ENCODE results near the gene EFNA1. TPM values are rescaled to one million over a fixed set of nuclear protein-coding genes. Genes with fewer than 3 reads are reported as not detected.

The EFNA1 gene
- total and polyA plus RNA-seq, 2 of the 13 experiments (the other 11 are each of a cell fraction or from before 2014, with no cell fraction given), result 81.8 to 874 TPM

DNA sequence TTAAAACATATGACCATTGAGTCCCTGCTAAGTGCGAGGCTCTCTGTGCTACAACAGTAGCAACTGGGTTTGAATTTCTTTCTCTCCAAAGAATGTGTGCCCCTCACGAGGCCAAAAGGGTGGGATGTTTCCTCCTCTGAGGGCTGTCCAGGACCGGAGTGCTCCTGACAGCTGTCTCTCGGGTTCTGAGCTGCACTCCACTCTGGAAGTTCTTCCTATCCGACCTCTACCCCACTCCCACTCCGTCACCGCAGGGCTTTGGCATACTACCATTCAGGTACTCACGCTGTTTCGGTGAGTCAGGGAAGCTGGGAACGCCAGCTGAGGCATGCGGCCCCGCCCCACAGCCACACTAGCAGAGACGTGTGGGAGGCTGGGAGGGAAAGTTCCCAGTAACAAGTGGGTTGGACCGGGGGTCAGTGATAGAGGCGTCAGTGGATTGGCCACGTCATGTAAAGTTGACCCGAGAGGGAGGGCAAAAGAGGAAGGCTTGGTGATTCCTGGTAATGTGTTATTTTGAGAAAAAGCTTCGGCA lies 7.3 kb downstream of the EFNA1 start (continued):
- TF ChIP-seq, protein P1, sequence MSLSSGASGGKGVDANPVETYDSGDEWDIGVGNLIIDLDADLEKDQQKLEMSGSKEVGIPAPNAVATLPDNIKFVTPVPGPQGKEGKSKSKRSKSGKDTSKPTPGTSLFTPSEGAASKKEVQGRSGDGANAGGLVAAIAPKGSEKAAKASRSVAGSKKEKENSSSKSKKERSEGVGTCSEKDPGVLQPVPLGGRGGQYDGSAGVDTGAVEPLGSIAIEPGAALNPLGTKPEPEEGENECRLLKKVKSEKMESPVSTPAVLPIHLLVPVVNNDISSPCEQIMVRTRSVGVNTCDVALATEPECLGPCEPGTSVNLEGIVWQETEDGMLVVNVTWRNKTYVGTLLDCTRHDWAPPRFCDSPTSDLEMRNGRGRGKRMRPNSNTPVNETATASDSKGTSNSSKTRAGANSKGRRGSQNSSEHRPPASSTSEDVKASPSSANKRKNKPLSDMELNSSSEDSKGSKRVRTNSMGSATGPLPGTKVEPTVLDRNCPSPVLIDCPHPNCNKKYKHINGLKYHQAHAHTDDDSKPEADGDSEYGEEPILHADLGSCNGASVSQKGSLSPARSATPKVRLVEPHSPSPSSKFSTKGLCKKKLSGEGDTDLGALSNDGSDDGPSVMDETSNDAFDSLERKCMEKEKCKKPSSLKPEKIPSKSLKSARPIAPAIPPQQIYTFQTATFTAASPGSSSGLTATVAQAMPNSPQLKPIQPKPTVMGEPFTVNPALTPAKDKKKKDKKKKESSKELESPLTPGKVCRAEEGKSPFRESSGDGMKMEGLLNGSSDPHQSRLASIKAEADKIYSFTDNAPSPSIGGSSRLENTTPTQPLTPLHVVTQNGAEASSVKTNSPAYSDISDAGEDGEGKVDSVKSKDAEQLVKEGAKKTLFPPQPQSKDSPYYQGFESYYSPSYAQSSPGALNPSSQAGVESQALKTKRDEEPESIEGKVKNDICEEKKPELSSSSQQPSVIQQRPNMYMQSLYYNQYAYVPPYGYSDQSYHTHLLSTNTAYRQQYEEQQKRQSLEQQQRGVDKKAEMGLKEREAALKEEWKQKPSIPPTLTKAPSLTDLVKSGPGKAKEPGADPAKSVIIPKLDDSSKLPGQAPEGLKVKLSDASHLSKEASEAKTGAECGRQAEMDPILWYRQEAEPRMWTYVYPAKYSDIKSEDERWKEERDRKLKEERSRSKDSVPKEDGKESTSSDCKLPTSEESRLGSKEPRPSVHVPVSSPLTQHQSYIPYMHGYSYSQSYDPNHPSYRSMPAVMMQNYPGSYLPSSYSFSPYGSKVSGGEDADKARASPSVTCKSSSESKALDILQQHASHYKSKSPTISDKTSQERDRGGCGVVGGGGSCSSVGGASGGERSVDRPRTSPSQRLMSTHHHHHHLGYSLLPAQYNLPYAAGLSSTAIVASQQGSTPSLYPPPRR (CRISPR knock-in tag; IDR thresholded peaks at IDR 0.05; ENCODE audit: borderline replicate concordance), result peak; percentile 58
- TF ChIP-seq, protein P2, sequence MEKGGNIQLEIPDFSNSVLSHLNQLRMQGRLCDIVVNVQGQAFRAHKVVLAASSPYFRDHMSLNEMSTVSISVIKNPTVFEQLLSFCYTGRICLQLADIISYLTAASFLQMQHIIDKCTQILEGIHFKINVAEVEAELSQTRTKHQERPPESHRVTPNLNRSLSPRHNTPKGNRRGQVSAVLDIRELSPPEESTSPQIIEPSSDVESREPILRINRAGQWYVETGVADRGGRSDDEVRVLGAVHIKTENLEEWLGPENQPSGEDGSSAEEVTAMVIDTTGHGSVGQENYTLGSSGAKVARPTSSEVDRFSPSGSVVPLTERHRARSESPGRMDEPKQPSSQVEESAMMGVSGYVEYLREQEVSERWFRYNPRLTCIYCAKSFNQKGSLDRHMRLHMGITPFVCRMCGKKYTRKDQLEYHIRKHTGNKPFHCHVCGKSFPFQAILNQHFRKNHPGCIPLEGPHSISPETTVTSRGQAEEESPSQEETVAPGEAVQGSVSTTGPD (CRISPR knock-in tag; IDR thresholded peaks at IDR 0.05), result peak; percentile 14; the same call in 1 of the 2 replicates
- no peak for TF ChIP-seq NR3C1 (CRISPR knock-in tag; IDR thresholded peaks at IDR 0.05)
- TF ChIP-seq ZFP41 (CRISPR knock-in tag; IDR thresholded peaks at IDR 0.05; ENCODE audit: borderline replicate concordance), result no peak
- peak; percentile 66 for TF ChIP-seq SOX5 (CRISPR knock-in tag; IDR thresholded peaks at IDR 0.05; ENCODE audit: borderline replicate concordance)
- TF ChIP-seq, protein P3, sequence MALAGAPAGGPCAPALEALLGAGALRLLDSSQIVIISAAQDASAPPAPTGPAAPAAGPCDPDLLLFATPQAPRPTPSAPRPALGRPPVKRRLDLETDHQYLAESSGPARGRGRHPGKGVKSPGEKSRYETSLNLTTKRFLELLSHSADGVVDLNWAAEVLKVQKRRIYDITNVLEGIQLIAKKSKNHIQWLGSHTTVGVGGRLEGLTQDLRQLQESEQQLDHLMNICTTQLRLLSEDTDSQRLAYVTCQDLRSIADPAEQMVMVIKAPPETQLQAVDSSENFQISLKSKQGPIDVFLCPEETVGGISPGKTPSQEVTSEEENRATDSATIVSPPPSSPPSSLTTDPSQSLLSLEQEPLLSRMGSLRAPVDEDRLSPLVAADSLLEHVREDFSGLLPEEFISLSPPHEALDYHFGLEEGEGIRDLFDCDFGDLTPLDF (CRISPR knock-in tag; IDR thresholded peaks at IDR 0.05), result no peak
- TF ChIP-seq, protein P4, sequence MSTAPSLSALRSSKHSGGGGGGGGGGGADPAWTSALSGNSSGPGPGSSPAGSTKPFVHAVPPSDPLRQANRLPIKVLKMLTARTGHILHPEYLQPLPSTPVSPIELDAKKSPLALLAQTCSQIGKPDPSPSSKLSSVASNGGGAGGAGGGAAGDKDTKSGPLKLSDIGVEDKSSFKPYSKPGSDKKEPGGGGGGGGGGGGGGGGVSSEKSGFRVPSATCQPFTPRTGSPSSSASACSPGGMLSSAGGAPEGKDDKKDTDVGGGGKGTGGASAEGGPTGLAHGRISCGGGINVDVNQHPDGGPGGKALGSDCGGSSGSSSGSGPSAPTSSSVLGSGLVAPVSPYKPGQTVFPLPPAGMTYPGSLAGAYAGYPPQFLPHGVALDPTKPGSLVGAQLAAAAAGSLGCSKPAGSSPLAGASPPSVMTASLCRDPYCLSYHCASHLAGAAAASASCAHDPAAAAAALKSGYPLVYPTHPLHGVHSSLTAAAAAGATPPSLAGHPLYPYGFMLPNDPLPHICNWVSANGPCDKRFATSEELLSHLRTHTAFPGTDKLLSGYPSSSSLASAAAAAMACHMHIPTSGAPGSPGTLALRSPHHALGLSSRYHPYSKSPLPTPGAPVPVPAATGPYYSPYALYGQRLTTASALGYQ (CRISPR knock-in tag; IDR thresholded peaks at IDR 0.05), result 0 out of 2 replicates have a peak, but pooled peaks have one; percentile 28
- no peak for TF ChIP-seq KLF13 (CRISPR knock-in tag; IDR thresholded peaks at IDR 0.05)
- TF ChIP-seq, protein P5, sequence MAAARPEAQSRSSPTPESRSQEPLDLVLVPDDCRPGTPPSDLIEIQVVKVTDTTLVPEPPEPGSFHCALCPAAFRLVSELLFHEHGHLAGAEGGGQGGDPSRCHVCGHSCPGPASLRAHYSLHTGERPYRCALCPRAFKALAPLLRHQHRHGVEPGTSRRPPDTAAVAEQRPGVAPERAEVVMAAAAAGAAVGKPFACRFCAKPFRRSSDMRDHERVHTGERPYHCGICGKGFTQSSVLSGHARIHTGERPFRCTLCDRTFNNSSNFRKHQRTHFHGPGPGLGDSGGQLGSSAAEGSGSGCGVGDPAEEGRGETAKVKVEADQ (CRISPR knock-in tag; IDR thresholded peaks at IDR 0.05; ENCODE audit: borderline replicate concordance), result no peak
- TF ChIP-seq ZNF383 (CRISPR knock-in tag; IDR thresholded peaks at IDR 0.05; ENCODE audit: borderline replicate concordance), result no peak
- no peak for TF ChIP-seq ATAD3A (CRISPR knock-in tag; IDR thresholded peaks at IDR 0.05)
- TF ChIP-seq ZKSCAN1 (IDR thresholded peaks at IDR 0.05; ENCODE audit: low read length), result no peak
- TF ChIP-seq, protein P6, sequence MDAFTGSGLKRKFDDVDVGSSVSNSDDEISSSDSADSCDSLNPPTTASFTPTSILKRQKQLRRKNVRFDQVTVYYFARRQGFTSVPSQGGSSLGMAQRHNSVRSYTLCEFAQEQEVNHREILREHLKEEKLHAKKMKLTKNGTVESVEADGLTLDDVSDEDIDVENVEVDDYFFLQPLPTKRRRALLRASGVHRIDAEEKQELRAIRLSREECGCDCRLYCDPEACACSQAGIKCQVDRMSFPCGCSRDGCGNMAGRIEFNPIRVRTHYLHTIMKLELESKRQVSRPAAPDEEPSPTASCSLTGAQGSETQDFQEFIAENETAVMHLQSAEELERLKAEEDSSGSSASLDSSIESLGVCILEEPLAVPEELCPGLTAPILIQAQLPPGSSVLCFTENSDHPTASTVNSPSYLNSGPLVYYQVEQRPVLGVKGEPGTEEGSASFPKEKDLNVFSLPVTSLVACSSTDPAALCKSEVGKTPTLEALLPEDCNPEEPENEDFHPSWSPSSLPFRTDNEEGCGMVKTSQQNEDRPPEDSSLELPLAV (CRISPR knock-in tag; conservative IDR thresholded peaks at IDR 0.05; ENCODE audit: low read depth), result no peak
- TF ChIP-seq, protein P7, sequence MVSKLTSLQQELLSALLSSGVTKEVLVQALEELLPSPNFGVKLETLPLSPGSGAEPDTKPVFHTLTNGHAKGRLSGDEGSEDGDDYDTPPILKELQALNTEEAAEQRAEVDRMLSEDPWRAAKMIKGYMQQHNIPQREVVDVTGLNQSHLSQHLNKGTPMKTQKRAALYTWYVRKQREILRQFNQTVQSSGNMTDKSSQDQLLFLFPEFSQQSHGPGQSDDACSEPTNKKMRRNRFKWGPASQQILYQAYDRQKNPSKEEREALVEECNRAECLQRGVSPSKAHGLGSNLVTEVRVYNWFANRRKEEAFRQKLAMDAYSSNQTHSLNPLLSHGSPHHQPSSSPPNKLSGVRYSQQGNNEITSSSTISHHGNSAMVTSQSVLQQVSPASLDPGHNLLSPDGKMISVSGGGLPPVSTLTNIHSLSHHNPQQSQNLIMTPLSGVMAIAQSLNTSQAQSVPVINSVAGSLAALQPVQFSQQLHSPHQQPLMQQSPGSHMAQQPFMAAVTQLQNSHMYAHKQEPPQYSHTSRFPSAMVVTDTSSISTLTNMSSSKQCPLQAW (CRISPR knock-in tag; IDR thresholded peaks at IDR 0.05), result peak; percentile 69; the same call in 1 of the 2 replicates

Measured in HepG2 (cell line).